Measurements from ENCODE around the gene AKAP13.
"Not testable (repeated sequence)": the region's sequence is repeated elsewhere in the genome, so short reads cannot be mapped to it uniquely, and the experiment has no call there.

DNA sequence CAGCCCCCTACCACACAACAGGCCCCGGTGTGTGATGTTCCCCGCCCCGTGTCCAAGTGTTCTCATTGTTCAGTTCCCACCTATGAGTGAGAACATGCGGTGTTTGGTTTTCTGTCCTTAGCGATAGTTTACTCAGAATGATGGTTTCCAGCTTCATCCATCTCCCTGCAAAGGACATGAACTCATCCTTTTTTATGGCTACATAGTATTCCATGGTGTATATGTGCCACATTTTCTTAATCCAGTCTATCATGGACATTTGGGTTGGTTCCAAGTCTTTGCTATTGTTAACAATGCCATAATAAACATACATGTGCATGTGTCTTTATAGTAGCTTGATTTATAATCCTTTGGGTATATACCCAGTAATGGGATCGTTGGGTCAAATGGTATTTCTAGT, 285.3 kb downstream of the AKAP13 start:
- TF ChIP-seq, protein P1, sequence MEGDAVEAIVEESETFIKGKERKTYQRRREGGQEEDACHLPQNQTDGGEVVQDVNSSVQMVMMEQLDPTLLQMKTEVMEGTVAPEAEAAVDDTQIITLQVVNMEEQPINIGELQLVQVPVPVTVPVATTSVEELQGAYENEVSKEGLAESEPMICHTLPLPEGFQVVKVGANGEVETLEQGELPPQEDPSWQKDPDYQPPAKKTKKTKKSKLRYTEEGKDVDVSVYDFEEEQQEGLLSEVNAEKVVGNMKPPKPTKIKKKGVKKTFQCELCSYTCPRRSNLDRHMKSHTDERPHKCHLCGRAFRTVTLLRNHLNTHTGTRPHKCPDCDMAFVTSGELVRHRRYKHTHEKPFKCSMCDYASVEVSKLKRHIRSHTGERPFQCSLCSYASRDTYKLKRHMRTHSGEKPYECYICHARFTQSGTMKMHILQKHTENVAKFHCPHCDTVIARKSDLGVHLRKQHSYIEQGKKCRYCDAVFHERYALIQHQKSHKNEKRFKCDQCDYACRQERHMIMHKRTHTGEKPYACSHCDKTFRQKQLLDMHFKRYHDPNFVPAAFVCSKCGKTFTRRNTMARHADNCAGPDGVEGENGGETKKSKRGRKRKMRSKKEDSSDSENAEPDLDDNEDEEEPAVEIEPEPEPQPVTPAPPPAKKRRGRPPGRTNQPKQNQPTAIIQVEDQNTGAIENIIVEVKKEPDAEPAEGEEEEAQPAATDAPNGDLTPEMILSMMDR (conservative IDR thresholded peaks at IDR 0.05): not testable (repeated sequence)
- TF ChIP-seq ZFX (IDR thresholded peaks at IDR 0.05): not testable (repeated sequence)

Data from C4-2B (cell line).